Colon (tissue), 2 donors: Measurements from ENCODE around the gene PRPH2.
"Not testable (repeated sequence)": the region's sequence is repeated elsewhere in the genome, so short reads cannot be mapped to it uniquely, and the experiment has no call there.

ENCODE experiments used
- FAIRE-seq: peaks from 2 replicates; lab custom pipeline; 2012; peaks lifted over from hg19 to GRCh38; lab: Jason Lieb, UNC
- donor health status: control.
- donor health status: control.

The PRPH2 gene

GRCh38 chr6:42698217-42698616, 24.2 kb downstream of the PRPH2 start:
- FAIRE-seq: no peak

GRCh38 chr6:42697268-42697655, 25.1 kb downstream of the PRPH2 start:
- no peak for FAIRE-seq

- FAIRE-seq: no peak
These were observed 25.7 kb downstream of the PRPH2 start for GRCh38 chr6:42696526-42697267.

- no peak for FAIRE-seq
These were observed 27.8 kb downstream of the PRPH2 start for GRCh38 chr6:42694586-42694985.

GRCh38 chr6:42693725-42694323, 28.6 kb downstream of the PRPH2 start:
- FAIRE-seq: no peak

- FAIRE-seq: no peak
These were observed 30.1 kb downstream of the PRPH2 start for GRCh38 chr6:42692137-42692911.

GRCh38 chr6:42690872-42691271, 31.5 kb downstream of the PRPH2 start:
- no peak for FAIRE-seq

- FAIRE-seq: no peak
These were observed 32.2 kb downstream of the PRPH2 start for GRCh38 chr6:42690151-42690702.

- FAIRE-seq: no peak
These were observed 33.0 kb downstream of the PRPH2 start for GRCh38 chr6:42689371-42689770.

GRCh38 chr6:42688281-42688680, 34.1 kb downstream of the PRPH2 start:
- FAIRE-seq: no peak

GRCh38 chr6:42679358-42679757, 43.0 kb downstream of the PRPH2 start:
- no peak for FAIRE-seq

- FAIRE-seq: no peak
These were observed 47.6 kb downstream of the PRPH2 start for GRCh38 chr6:42674780-42675179.

GRCh38 chr6:42674368-42674767, 48.0 kb downstream of the PRPH2 start:
- not testable (repeated sequence) for FAIRE-seq

GRCh38 chr6:42664718-42665117, 57.7 kb downstream of the PRPH2 start:
- FAIRE-seq: no peak

GRCh38 chr6:42661540-42662153, 60.8 kb downstream of the PRPH2 start:
- FAIRE-seq: peak; percentile 73

GRCh38 chr6:42659806-42660205, 62.6 kb downstream of the PRPH2 start:
- FAIRE-seq: no peak

- FAIRE-seq: no peak
These were observed 68.5 kb downstream of the PRPH2 start for GRCh38 chr6:42653851-42654250.

- FAIRE-seq: no peak
These were observed 70.2 kb downstream of the PRPH2 start for GRCh38 chr6:42652024-42652746.
